ENCODE measurements around the gene RAP1GAP2.
A peak's percentile ranks its signal among the peaks of the same experiment; 100 is the strongest.

Gene RAP1GAP2

DNA sequence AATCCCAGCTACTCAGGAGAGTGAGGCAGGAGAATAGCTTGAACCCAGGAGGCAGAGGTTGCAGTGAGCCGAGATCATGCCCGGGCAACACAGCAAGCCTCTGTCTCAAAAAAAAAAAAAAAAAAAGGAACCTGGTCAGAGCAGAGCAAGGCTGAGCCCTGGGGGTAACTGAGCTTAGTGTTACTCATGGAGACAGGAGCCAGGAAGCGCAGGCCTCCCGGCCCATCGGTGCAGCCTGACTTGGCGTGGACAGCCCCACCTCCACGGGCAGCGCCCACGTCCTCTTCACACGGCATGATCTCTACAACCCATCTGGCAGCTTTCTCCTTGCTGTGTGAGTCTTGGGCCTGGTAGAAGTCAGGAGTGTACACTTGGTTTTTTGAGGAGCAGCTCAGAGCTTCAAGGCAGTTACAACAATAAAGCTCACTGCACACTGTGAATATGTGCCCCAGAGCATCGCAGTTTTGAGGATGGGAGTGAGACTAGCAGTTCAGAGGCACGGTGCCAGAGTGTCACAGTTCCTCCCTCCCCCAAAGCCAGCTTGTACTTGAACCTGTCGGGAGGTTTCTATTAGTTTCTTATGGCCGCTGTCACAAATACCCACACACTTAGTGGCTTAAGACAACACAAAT, 129.9 kb downstream of the RAP1GAP2 start:
- no peaks in the 10 kb centered on the region for H3K36me3 Mint-ChIP-seq
- no peak overlapping the region for H3K27ac Mint-ChIP-seq
- no peak overlapping the region for H3K4me3 Mint-ChIP-seq
- H3K27me3 Mint-ChIP-seq, result no peaks in the 10 kb centered on the region
- H3K4me1 Mint-ChIP-seq, result peaks cover 6% of the 10 kb centered on the region
- H3K9me3 Mint-ChIP-seq, result no peaks in the 10 kb centered on the region
- DNase-seq, result no peak
- CTCF ChIA-PET, result interaction anchor here (0.6 to 0.7 kb wide), 2 partner anchors 87 to 195 kb away, joined by 3 to 5 read pairs; no protein-coding TSS in a partner anchor

DNA sequence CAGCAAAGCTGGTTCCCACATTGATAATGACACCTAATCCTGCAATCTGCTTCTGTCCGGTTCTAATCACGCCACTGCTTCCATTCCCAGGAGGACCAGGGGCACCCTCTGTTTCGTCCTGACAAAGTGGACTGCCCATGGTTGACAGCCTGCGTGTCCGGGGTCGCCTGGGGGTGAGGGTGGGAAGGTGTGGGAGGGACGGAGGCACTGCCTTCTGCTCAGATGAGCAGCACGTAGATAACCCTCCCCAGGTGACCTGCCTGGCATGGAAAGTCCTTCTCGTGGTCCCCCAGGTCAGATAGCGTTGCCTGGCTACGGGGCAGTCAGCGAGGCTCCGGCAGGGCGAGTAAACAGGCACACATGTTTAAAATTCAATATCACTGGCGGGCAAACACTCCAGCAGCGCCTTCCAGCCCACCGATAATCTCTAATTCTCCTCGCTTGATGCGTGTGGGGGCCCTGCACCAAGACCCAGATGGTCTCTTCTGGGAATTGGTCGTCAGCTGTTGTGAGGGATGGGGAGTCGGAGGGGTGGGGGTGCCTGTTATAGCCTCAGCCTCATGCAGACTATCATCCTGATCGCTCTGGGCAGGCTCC, 132.2 kb downstream of the RAP1GAP2 start:
- CTCF ChIA-PET, result interaction anchor here (1.7 kb wide), 1 partner anchor 79 kb away, joined by 5 read pairs; no protein-coding TSS in a partner anchor
- Mint-ChIP-seq H3K36me3 (no peaks in the 10 kb centered on the region), H3K4me1 (peaks cover 8% of the 10 kb centered on the region), H3K9me3 (no peaks in the 10 kb centered on the region), H3K4me3 (no peak overlapping the region), H3K27me3 (peaks cover 9% of the 10 kb centered on the region), H3K27ac (no peak overlapping the region)
- DNase-seq, result no peak

- CTCF ChIA-PET, result interaction anchor here (1.0 to 2.0 kb wide), 4 partner anchors 78 to 143 kb away, joined by 4 to 8 read pairs (median 6); no protein-coding TSS in a partner anchor
- Mint-ChIP-seq H3K27me3 (peaks cover 12% of the 10 kb centered on the region), H3K9me3 (no peaks in the 10 kb centered on the region), H3K4me3 (no peak overlapping the region), H3K4me1 (peaks cover 8% of the 10 kb centered on the region), H3K27ac (no peak overlapping the region), H3K36me3 (peaks cover 2% of the 10 kb centered on the region)
- peak; percentile 35 for DNase-seq
Observed at GRCh38 chr17:2929881-2930533, 133.8 kb downstream of the RAP1GAP2 start.

DNA sequence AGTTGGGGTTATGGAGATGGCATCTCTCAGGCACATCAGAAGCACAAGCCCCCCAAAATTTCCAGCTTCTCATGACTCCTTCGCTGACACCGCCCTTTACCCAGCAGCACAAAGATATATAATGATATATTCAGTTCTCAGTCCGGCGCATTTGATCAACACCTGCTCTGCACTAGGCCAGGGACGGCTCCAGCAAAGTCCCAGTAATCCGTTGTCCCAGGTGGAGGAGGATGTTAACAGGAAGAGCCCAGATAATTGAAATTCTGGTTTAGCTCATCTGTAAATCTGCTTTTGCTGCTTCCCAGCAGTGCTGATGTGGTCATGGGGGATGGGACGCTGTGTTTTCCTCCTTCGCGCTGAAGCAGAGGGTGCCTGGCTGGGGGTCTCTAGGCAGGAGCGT, 135.6 kb downstream of the RAP1GAP2 start:
- Mint-ChIP-seq H3K36me3 (peaks cover 2% of the 10 kb centered on the region), H3K9me3 (no peaks in the 10 kb centered on the region), H3K27me3 (peaks cover 16% of the 10 kb centered on the region), H3K4me3 (no peak overlapping the region), H3K27ac (no peak overlapping the region), H3K4me1 (peaks cover 8% of the 10 kb centered on the region)
- CTCF ChIA-PET, result interaction anchor here (0.7 to 1.5 kb wide), 3 partner anchors 28 to 145 kb away, joined by 3 to 6 read pairs (median 4); no protein-coding TSS in a partner anchor
- DNase-seq, result no peak

GRCh38 chr17:2932946-2933345, 136.7 kb downstream of the RAP1GAP2 start:
- Mint-ChIP-seq H3K4me1 (peaks cover 8% of the 10 kb centered on the region), H3K27me3 (peaks cover 20% of the 10 kb centered on the region), H3K4me3 (no peak overlapping the region), H3K36me3 (peaks cover 2% of the 10 kb centered on the region), H3K9me3 (no peaks in the 10 kb centered on the region), H3K27ac (no peak overlapping the region)
- CTCF ChIA-PET, result no interaction called here
- DNase-seq, result no peak

- Mint-ChIP-seq H3K4me1 (peaks cover 8% of the 10 kb centered on the region), H3K27me3 (peaks cover 20% of the 10 kb centered on the region), H3K4me3 (no peak overlapping the region), H3K27ac (no peak overlapping the region), H3K9me3 (no peaks in the 10 kb centered on the region), H3K36me3 (peaks cover 2% of the 10 kb centered on the region)
- CTCF ChIA-PET, result no interaction called here
- DNase-seq, result no peak
Observed at GRCh38 chr17:2933606-2934005, 137.4 kb downstream of the RAP1GAP2 start.

DNA sequence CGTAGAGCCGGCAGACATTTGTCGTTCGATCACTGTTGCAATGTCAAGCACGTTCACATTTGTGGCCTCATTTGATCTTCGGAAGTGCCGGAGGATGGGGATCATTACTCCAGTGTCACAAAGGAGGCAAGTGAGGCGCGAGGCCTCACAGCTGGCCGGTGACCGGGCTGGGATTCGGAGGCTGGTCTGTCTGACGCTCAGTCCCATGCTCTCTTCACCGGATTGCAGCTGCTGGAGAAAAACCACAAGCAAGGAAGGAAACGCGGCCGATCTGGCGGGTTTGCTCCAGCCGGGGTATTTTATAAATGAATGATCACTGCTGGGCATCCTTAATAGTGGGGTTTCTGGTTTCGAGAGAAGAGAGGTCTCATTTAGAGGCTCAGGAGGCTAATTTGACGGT, 139.4 kb downstream of the RAP1GAP2 start:
- peaks cover 20% of the 10 kb centered on the region for H3K27me3 Mint-ChIP-seq
- DNase-seq, result no peak
- H3K4me3 Mint-ChIP-seq, result no peak overlapping the region
- CTCF ChIA-PET, result no interaction called here
- peaks cover 6% of the 10 kb centered on the region for H3K4me1 Mint-ChIP-seq
- no peaks in the 10 kb centered on the region for H3K9me3 Mint-ChIP-seq
- H3K27ac Mint-ChIP-seq, result no peak overlapping the region
- peaks cover 2% of the 10 kb centered on the region for H3K36me3 Mint-ChIP-seq

DNA sequence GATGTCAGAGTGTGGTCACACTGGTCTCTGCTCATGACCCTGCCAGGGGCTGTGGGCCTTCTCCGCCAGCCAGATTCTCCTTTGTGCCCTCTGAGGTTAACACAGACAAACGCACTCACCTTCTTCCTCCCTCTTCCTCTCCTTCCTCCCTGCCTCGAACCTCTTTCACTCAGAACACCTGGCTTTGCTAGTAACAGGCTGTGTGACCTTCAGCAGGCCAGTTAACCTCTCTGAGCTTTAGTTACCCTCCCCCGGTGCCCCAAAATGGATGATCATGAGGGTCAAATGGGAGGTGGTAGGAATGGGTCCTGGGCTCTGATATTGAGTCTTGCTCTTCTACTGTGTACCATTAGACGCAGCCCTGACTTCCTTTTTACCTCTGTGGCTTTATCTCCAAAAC, 140.1 kb downstream of the RAP1GAP2 start:
- peaks cover under 1% of the 10 kb centered on the region for H3K4me1 Mint-ChIP-seq
- H3K36me3 Mint-ChIP-seq, result peaks cover 2% of the 10 kb centered on the region
- CTCF ChIA-PET, result no interaction called here
- DNase-seq, result no peak
- H3K27ac Mint-ChIP-seq, result no peak overlapping the region
- H3K27me3 Mint-ChIP-seq, result peaks cover 22% of the 10 kb centered on the region
- H3K9me3 Mint-ChIP-seq, result no peaks in the 10 kb centered on the region
- H3K4me3 Mint-ChIP-seq, result no peak overlapping the region

DNA sequence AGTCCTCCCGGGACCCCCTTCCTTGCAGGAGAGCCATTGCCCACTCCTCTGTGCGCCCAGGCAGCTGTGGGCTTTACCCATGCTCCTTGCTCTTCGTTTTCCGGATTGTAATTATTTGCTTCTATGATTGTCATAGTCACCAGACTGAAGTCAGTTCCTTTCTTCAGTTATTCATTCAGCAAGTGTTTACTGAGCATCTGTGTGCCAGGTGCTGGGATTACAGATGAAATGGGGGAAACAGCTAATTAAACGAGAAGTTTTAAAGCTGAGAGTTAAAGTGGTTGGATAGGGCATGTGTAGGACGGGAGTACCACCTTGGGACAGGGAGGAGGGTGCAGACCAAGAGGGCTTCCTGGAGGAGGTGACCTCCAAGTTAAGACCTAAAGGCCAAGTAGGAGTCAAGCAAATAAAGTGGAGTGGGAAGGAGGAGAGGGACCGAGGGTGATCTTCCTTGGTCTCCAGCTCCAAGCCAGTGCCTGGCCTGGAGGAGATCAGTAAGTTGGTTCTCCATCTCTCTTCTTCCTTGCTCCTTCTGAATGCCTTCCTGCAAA, 140.6 kb downstream of the RAP1GAP2 start:
- no peak overlapping the region for H3K4me3 Mint-ChIP-seq
- CTCF ChIA-PET, result interaction anchor here (1.2 kb wide), 1 partner anchor 76 kb away, joined by 4 read pairs; no protein-coding TSS in a partner anchor
- no peaks in the 10 kb centered on the region for H3K4me1 Mint-ChIP-seq
- no peak for DNase-seq
- peaks cover 27% of the 10 kb centered on the region for H3K27me3 Mint-ChIP-seq
- H3K36me3 Mint-ChIP-seq, result peaks cover 2% of the 10 kb centered on the region
- no peaks in the 10 kb centered on the region for H3K9me3 Mint-ChIP-seq
- H3K27ac Mint-ChIP-seq, result no peak overlapping the region

GRCh38 chr17:2937331-2938003, 141.2 kb downstream of the RAP1GAP2 start:
- CTCF ChIA-PET, result interaction anchor here (1.2 kb wide), 1 partner anchor 75 kb away, joined by 4 read pairs; no protein-coding TSS in a partner anchor
- Mint-ChIP-seq H3K9me3 (no peaks in the 10 kb centered on the region), H3K27ac (no peak overlapping the region)

DNA sequence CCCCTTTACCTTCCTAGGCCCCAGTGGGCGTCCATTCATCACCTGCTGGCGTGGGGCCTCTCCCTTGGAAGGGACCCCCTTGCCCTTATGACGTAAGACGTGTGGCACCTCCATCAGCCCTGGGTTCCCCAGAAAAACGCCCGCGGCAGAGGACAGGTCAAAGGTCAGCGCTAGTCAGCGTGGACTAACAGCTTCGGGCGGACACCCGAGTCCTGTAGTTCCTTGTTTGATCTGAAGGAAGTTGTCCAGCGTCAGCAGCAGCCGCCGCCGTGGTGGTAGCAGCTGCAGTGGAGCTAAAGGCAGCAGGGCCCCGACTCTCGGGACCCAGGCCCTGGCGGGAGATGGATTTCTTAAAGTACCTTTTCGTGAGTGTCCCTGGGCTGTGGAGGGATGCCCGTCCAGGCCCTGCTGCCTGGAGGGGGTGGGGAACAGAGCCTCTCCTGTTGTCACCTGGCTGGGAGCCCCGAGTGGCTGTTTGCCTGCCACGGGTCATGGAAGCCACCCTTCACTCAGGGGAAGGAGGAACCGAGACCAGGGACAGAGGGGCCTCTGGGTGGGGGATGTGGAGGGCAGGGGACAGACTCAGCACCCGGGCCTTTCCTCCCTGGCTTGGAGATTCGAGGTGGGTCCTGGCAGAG, 143.6 kb downstream of the RAP1GAP2 start:
- no peak overlapping the region for H3K4me3 Mint-ChIP-seq
- H3K36me3 Mint-ChIP-seq, result no peaks in the 10 kb centered on the region
- H3K27ac Mint-ChIP-seq, result no peak overlapping the region
- no peaks in the 10 kb centered on the region for H3K9me3 Mint-ChIP-seq
- peaks cover 17% of the 10 kb centered on the region for H3K4me1 Mint-ChIP-seq
- DNase-seq, result no peak
- H3K27me3 Mint-ChIP-seq, result peaks cover 27% of the 10 kb centered on the region
- CTCF ChIA-PET, result no interaction called here

More at GRCh38 chr17:2937331-2938003, 141.2 kb downstream of the RAP1GAP2 start:
- H3K36me3 Mint-ChIP-seq, result peaks cover 2% of the 10 kb centered on the region
- H3K27me3 Mint-ChIP-seq, result peaks cover 24% of the 10 kb centered on the region
- DNase-seq, result no peak
- no peaks in the 10 kb centered on the region for H3K4me1 Mint-ChIP-seq
- H3K4me3 Mint-ChIP-seq, result no peak overlapping the region

- Mint-ChIP-seq H3K4me1 (peaks cover 20% of the 10 kb centered on the region), H3K27me3 (peaks cover 27% of the 10 kb centered on the region), H3K36me3 (no peaks in the 10 kb centered on the region), H3K27ac (no peak overlapping the region), H3K9me3 (no peaks in the 10 kb centered on the region), H3K4me3 (no peak overlapping the region)
- no peak for DNase-seq
- CTCF ChIA-PET, result no interaction called here
Observed at GRCh38 chr17:2940352-2940751, 144.1 kb downstream of the RAP1GAP2 start.

GRCh38 chr17:2943981-2944380, 147.7 kb downstream of the RAP1GAP2 start:
- Mint-ChIP-seq H3K4me3 (no peak overlapping the region), H3K27me3 (peaks cover 26% of the 10 kb centered on the region), H3K27ac (no peak overlapping the region), H3K9me3 (no peaks in the 10 kb centered on the region), H3K36me3 (no peaks in the 10 kb centered on the region), H3K4me1 (peaks cover 27% of the 10 kb centered on the region)
- CTCF ChIA-PET, result no interaction called here
- peak; percentile 25 for DNase-seq

- H3K4me3 Mint-ChIP-seq, result no peak overlapping the region
- peaks cover 26% of the 10 kb centered on the region for H3K27me3 Mint-ChIP-seq
- no peak for DNase-seq
- peaks cover 27% of the 10 kb centered on the region for H3K4me1 Mint-ChIP-seq
- H3K36me3 Mint-ChIP-seq, result no peaks in the 10 kb centered on the region
- no peaks in the 10 kb centered on the region for H3K9me3 Mint-ChIP-seq
- no peak overlapping the region for H3K27ac Mint-ChIP-seq
- CTCF ChIA-PET, result no interaction called here
Observed at GRCh38 chr17:2945299-2945698, 149.1 kb downstream of the RAP1GAP2 start.

Data from activated naive CD4-positive, alpha-beta T cell treated with anti-CD3 and anti-CD28 coated beads, Interleukin-2, amount 10 ng/mL, durations not matched to agents 7 days and 5 days (primary cell).